PC-9 (cell line): ENCODE data around the gene TNP2. TPM values are rescaled to one million over a fixed set of nuclear protein-coding genes. Genes with fewer than 3 reads are reported as not detected.

Source experiments
- BruUV-seq: library from RNA; stranded (reverse); fragments of 400-500 nt; replicated peaks from 2 replicates; lab custom pipeline; 2021; lab: Mats Ljungman, UMichigan
- CTCF ChIA-PET: fragments of 300-600 bp; sonication (Branson Sonifier 250); formaldehyde crosslinking; loops from one replicate; lab custom pipeline; 2022; ENCODE audit warnings: antibody characterized with exemption; lab: Charles Lee
- POLR2A ChIA-PET: fragments of 300-600 bp; sonication (Branson Sonifier 250); formaldehyde crosslinking; loops from one replicate; lab custom pipeline; 2022; ENCODE audit warnings: antibody characterized with exemption; ENCODE audit not compliant: unreplicated experiment; lab: Charles Lee
- DNase-seq, 2 experiments: peaks; one replicate each; pipeline versions ENCODE4 v3.0.0 to v3.0.0-alpha.2; 2015 to 2022; ENCODE audit warnings: mixed read lengths in 1 of 2
- H2AFZ ChIP-seq: fragments of 200-600 bp; sonication (generic); 2 replicates; pipeline ENCODE4 v1.8.1; 2017; ENCODE audit warnings: antibody characterized with exemption
- H3F3A ChIP-seq: fragments of 200-600 bp; sonication (generic); 2 replicates; pipeline ENCODE4 v1.8.1; 2017; ENCODE audit warnings: antibody characterized with exemption, mild to moderate bottlenecking, low read depth; ENCODE audit not compliant: insufficient read depth
- H3K27ac ChIP-seq: fragments of 200-600 bp; sonication (generic); 2 replicates; pipeline ENCODE4 v1.6.1; 2016; ENCODE audit warnings: mixed run types
- H3K27me3 ChIP-seq: fragments of 200-600 bp; sonication (generic); 2 replicates; pipeline ENCODE4 v1.6.1; 2016; ENCODE audit warnings: low read depth, mixed run types; ENCODE audit not compliant: insufficient read depth
- H3K36me3 ChIP-seq: fragments of 200-600 bp; sonication (generic); 2 replicates; pipeline ENCODE4 v1.6.1; 2016; ENCODE audit warnings: low read depth, mixed run types
- H3K4me1 ChIP-seq: fragments of 200-600 bp; sonication (generic); replicated peaks from 2 replicates; pipeline ENCODE4 v1.6.1; 2016; ENCODE audit warnings: mixed run types; ENCODE audit not compliant: insufficient read depth
- H3K4me2 ChIP-seq: fragments of 200-600 bp; sonication (generic); 2 replicates; pipeline ENCODE4 v1.6.1; 2017; ENCODE audit warnings: mixed run types
- H3K4me3 ChIP-seq: fragments of 200-600 bp; sonication (generic); 2 replicates; pipeline ENCODE4 v1.6.1; 2016; ENCODE audit warnings: mixed run types
- H3K79me2 ChIP-seq: fragments of 200-600 bp; sonication (generic); 2 replicates; pipeline ENCODE4 v1.6.1; 2017; ENCODE audit warnings: low read depth, mixed run types
- H3K9me2 ChIP-seq: fragments of 200-600 bp; sonication (generic); 2 replicates; pipeline ENCODE4 v1.8.1; 2017; ENCODE audit warnings: mild to moderate bottlenecking; ENCODE audit not compliant: insufficient read depth
- H3K9me3 ChIP-seq: fragments of 200-600 bp; sonication (generic); 2 replicates; pipeline ENCODE4 v1.8.1; 2016; ENCODE audit warnings: low read depth; ENCODE audit not compliant: insufficient read depth
- H4K20me1 ChIP-seq: fragments of 200-600 bp; sonication (generic); 2 replicates; pipeline ENCODE4 v1.8.1; 2017; ENCODE audit not compliant: insufficient read depth
- CTCF ChIP-seq: fragments of 200-600 bp; sonication (generic); conservative IDR thresholded peaks from 2 replicates; pipeline ENCODE4 v1.6.1; 2017; ENCODE audit warnings: mixed run types, antibody characterized with exemption, mild to moderate bottlenecking, moderate library complexity
- EZH2 ChIP-seq: fragments of 200-600 bp; sonication (generic); IDR thresholded peaks from 2 replicates; pipeline ENCODE4 v1.8.0; 2017; ENCODE audit warnings: antibody characterized with exemption, low read depth
- intact Hi-C: fragments of 100-400 bp; cut with micrococcal nuclease; formaldehyde crosslinking; loops from one replicate; pipeline ENCODE4 v1.10.0; 2022; ENCODE audit not compliant: unreplicated experiment
- total RNA-seq: library from RNA; stranded (reverse); gene quantifications from 2 replicates; pipeline ENCODE4 v1.2.3, GENCODE V29; 2021

Gene TNP2
- total RNA-seq, 1 experiment from 2014 or later: not detected

GRCh38 chr16:11257131-11257938 is 11.8 kb downstream of the TNP2 start:
- ChIA-PET POLR2A (interaction anchor here (0.7 to 1.7 kb wide), 3 partner anchors 100 to 293 kb away, joined by 4 to 6 read pairs (median 5); no protein-coding TSS in a partner anchor), CTCF (interaction anchor here (0.6 to 3.7 kb wide), 4 partner anchors 55 to 274 kb away, joined by 3 to 25 read pairs (median 4); no protein-coding TSS in a partner anchor)
- Histone ChIP-seq H3K27me3 (no peaks in the 10 kb centered on the region), H3K27ac (no peak overlapping the region), H3K9me2 (no peaks in the 10 kb centered on the region), H3K36me3 (no peaks in the 10 kb centered on the region), H4K20me1 (no peaks in the 10 kb centered on the region), H3F3A (peaks cover 7% of the 10 kb centered on the region; the same call in 1 of the 2 replicates), H3K4me3 (peak overlapping the region; percentile 96), H3K4me1 (peaks cover 23% of the 10 kb centered on the region), H3K79me2 (no peaks in the 10 kb centered on the region), H2AFZ (peak overlapping the region; percentile 90), H3K4me2 (peak overlapping the region; percentile 99), H3K9me3 (no peaks in the 10 kb centered on the region)
- no TSS peak for BruUV-seq
- peak; percentile 72 for TF ChIP-seq CTCF
- no peak for TF ChIP-seq EZH2
- intact Hi-C loops: loop anchor here (5.0 to 10.0 kb wide), 3 partner anchors 40 to 203 kb away; no protein-coding TSS in a partner anchor
- DNase-seq: peak; percentile 64 to 75

- TF ChIP-seq EZH2: no peak
- no peak for TF ChIP-seq CTCF
- ChIA-PET POLR2A (interaction anchor here (0.5 to 1.7 kb wide), 16 partner anchors 12 to 1854 kb away, joined by 3 to 13 read pairs (median 7); partner anchors contain the start of gene LITAF), CTCF (interaction anchor here (0.6 to 3.7 kb wide), 10 partner anchors 30 to 297 kb away, joined by 3 to 25 read pairs (median 7); no protein-coding TSS in a partner anchor)
- peaks cover 23% of the 10 kb centered on the region for H3K4me1 ChIP-seq
- peak in 1 of 2 experiments; percentile 63 for DNase-seq
- H3K36me3 ChIP-seq: no peaks in the 10 kb centered on the region
- no peaks in the 10 kb centered on the region for H3K9me2 ChIP-seq
- no peaks in the 10 kb centered on the region for H4K20me1 ChIP-seq
- peak overlapping the region; percentile 90 for H2AFZ ChIP-seq
- TSS peak; percentile 62 for BruUV-seq
- H3K27me3 ChIP-seq: no peaks in the 10 kb centered on the region
- intact Hi-C loops: loop anchor here (1.0 to 10.0 kb wide), 8 partner anchors 41 to 272 kb away; no protein-coding TSS in a partner anchor
- peak overlapping the region; percentile 69 for H3K27ac ChIP-seq
- H3F3A ChIP-seq: peaks cover 7% of the 10 kb centered on the region; the same call in 1 of the 2 replicates
- peak overlapping the region; percentile 99 for H3K4me2 ChIP-seq
- no peaks in the 10 kb centered on the region for H3K79me2 ChIP-seq
- peak overlapping the region; percentile 96 for H3K4me3 ChIP-seq
- H3K9me3 ChIP-seq: no peaks in the 10 kb centered on the region
These were observed 12.4 kb downstream of the TNP2 start for GRCh38 chr16:11256661-11257130.
